ENCODE measurements around the gene CCDC85C.

The CCDC85C gene

DNA sequence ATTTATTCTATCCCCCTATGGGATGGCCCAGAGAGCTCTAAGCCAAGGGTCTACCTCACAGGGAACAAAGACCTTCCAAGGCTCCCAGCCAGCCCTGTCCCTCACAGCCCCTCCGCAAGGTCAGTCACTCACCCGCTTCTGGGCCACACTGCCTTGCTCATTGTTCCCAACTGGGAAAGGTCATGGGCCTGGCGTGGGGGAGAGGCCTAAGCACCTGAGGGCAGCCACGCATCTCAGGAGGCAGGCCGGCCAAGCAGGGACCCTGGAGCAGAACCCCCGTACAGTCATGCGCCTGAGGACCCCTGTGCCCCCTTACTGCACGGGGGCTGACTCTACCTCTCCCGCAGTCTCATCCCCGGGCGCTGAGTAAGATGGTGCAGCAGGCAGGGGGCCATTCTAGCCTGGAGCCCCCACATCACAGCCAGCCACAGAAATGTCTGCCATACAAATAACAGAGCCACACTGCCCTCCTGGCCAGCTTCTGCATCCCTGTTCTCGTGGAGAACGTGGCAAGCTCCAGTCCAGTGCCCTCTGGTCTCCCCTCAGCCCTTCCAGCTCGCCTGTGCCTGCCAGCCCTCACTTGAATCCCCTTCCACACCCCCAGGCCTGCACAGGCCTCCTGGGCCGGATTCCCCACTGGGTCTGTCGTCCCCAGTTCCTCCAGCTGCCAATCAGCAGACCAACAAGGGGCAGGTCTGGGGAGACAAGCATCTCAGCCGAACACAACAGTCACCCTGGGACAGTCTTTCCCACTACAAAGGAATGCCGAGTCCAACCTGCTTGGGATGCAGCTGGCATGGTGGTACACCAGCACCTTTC lies 16.3 kb downstream of the CCDC85C start:
- DNase-seq, result no peak

DNA sequence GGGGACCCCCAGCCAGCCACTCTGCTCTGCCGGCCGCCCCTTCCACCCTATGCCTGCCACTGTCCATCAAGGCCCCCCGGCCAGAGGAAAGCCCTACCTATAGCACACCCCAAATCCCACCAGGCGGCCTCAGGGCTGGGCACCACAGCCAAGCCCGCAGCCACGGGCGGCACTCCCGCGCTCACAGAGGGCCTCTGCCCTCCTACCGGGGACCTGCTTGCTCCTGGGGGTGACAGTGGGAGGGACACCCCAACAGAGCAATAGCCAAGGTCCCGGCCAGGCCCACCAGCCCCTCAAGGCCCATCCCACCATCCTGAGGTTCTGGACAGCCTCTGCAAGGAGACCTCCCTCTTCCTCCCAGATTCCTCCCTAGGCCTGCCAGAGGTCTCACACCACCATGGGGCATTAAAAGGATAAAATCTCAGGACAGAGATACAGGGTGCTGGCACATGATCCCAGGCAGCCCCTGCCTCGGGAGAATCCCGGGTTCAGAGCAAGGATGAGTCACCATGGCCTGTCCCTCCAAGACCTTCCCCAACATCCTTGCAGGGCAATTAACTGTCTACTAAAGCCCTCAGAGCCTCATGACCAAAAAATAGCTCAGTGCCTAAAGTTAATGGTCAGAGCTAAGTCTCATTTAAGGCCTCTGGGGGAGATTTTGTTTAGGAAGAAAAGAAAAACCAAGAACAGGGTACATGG lies 17.1 kb downstream of the CCDC85C start:
- DNase-seq, result no peak

DNA sequence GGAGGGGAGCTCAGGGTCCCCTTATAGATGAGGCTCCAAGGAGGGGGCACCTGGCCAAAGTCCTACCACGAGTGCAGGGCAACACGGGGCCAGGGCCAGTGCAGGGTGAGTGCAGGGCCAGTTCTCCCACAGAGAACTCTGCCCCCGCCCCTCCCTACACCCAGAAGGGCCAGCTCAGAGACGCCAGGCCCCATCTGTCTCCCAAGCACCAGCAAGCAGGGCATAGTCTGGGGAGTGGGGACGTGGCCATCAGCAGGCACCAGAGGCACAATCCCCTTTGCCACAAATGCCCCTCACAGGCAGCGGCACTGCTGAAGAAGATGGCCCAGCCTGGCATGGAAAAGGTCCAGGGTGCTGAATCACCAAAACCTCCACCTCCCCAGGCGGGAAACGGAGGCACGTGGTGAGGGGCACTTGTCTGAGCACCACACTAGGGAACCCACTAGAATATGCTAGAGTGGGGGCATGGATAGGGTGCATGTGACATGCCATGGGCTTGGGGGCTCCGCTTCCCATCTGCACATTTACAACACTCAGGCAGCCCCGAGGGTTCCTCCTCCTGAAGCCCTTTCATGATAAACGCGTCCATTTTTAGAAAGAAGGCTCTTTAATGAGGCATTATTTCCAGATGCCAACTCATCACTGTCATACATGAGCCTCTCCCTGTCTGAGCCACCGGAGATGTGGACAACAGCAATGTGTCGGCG lies 17.8 kb downstream of the CCDC85C start:
- no peak for DNase-seq

DNA sequence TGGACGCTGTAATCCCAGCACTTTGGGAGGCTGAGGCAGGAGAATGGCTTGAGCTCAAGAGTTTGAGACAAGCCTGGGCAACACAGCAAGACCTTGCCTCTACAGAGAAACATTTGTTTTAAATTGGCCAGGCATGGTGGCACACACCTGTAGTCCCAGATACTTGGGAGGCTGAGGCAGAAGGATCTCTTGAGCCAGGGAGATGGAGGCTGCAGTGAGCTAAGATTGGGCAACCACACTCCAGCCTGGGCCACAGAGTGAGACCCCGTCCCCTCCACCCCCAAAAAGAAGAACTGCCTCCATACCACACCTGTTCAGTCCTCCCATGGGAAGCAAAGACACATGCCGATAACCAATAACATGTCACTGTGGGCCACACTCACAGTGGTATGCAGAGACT lies 19.2 kb downstream of the CCDC85C start:
- no peak for DNase-seq

DNA sequence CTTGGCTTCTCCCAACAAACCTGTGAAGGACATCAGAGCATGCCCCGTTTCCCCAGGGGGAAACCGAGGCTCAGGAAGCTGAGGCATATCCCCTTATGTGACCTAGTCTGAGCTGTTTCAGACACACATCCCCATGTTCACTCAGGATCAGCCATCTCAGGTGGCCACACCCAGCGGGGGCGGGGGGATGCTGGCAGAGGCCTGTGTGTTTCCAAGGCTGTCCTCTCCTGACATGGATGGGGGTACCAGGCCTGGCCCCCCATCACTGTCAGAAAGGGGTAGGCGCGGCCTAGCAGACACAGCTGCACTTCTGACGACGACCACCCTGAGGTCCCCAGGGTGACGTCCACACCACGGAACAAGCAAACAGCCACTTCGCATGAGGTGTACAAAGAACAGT lies 22.1 kb downstream of the CCDC85C start:
- DNase-seq, result no peak

DNA sequence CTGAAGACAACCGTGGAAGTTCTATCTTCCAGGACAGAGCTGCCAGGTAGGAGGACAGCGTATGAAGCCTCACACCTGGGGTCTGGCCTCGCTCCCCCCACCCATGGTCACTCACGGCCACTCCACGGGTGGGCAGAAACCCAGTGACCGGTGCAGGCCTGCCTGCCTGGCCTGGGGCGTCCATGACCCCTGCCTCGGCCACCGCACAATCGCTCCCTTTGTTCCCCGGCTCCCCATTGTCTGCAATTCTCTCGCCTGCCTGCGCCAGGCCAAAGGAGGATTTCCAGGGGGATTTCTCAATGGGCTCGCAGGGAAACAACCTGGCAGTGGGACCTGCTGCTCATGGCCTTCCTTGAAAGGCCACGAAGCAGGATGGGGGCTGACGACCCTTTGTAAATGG lies 22.6 kb downstream of the CCDC85C start:
- DNase-seq, result no peak

DNA sequence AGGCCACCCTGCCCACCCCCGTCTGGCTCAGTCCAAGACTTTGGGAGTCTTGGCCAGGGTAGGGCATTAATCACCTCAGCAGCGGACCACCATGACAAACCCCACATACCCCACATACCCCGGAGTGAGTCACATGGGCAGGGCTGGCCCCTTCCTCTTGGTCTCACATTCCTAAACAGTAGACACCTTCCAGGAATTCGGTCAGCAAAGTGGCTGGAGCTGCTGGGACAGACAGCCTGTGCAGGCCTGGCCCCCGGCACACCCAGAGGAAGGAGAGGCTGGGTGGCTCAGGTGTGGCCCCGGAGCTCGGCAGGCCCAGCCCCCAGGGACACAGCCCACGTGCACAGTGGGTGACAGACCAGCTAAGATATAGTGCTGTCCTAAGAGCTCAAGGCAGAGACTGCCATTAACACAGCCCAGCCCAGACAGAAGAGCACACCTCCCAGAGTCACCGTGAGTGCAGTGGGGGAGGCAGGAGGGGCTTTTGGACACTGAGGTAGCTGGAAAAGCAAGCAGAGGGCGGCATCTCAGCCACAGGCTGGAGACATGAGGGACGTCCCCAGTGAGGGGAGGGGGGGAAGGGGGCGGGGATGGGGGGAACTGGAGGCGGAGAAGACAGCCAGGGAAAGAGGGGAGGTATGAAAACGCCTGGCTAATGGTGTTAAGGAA lies 24.0 kb downstream of the CCDC85C start:
- no peak for DNase-seq

DNA sequence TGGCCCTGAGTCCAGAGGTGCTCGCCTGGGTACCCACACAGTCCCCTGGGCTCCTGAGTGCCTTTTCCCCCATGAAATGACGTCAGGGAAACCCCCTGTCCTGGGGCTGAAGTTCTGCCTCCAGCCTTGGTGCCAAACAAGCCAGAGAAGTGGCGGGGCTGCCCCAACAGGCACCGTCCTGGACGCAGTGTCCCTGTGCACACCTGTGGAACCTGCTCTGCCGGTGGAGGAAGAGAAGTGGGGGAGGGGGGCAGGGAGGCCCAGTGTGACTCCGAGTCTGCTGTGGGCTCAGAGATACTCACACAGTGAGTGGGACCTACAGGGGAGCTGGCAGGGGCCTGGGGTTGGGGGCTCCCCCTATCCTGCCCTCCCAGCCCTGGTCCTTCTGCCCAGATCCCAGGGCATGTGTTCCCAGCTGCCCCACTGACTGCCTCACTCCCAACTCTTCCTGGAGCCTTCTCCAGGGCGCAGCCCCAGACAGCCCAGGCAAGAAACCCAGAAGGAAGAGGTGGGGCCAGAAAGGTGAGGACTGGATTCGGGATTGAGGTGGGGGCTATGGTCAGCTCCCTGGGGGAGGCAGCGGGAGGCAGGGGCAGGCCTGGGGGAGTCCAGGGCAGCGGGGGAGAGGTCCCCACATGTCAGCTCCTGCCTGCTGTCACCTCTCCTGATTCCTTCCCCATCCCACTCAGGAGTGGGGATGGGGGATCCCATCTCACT lies 24.7 kb downstream of the CCDC85C start:
- no peak for DNase-seq

DNA sequence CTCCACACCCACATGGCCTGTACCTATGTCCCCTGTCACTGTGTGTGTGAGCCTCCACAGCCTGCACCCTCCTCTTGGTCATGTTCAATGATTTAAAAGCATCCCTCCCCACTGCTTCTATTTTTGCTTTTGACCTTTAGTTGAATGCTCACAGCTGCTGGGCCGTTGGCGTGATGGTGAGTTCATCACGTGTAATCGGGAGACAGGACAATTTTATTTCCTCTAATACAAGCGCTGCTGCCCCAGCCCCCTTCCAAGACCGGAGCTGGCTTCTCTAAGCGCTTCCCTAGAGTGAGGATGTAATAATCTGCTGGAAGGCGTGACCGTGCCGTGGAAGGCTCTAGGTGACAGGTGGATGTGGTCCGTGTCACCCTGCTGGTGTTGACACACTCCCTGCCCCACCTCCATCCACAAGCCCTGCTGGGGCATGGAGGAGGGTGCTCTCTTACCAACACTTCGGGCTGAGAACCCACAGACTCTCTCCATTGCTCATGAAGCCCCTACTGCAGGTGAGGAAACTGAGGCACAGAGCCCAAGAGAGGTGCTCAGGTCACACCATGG lies 25.4 kb downstream of the CCDC85C start:
- no peak for DNase-seq

DNA sequence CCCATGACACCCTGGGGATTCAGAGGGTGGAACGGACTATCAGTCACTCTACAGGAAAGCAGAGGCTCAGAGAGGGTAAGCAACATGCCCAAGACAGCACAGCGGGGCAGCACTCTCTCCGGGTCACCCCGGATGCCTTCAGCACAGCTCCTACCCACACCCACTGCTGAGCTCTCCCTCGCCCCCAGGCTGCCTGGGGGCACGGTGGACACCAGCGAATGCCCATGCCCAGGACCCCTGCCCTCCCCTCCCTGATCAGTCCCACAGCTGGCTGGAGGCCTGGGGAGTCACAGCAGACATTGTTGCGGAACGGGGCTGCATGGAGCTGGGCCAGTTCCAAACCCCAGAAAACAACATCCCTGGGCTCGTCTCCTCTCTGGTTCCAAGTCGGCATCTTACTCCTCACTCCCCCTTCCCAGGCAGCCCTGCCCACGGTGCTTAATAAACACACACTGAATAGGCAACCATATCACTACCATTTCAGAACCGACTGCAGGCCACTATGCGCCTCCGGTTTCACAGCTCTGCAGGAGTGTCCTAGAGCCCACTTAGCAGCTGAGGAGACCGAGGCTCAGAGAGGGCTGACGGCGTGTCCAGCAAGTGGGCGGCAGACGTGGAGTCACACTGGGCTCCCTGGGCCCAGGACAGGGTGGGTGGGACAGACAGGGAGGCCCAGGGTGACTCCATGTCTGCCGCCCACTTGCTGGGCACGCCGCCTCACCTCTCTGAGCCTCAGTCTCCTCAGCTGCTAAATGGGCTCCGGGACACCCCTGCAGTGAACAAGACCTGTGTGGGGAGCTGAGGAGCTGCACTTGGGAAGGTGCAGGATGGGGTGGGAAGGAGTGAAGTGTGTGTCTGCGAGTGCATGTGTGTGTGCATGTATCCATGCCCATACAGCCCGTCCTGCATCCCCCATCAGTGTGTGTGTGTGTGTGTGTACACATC lies 27.0 kb downstream of the CCDC85C start:
- no peak for DNase-seq

DNA sequence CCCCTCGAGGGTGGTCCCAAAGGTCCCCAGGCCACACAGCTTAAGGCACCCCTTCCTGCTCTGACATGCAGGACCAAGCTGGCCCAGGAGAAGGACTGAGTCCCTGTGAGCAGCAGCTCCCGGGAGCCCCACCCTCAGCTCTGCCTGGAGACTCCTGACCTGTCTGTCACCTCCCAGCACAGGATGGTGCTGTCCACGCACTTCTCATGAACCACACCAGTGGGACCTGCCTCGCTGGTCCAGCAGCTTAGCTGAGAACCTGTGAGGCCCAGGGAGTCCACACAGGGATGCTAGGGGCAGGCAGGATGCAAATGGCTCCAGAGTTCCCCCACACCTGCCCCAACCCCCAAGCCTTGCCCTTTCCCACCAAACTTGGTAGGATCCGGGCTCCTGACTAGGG lies 27.7 kb downstream of the CCDC85C start:
- DNase-seq, result no peak

DNA sequence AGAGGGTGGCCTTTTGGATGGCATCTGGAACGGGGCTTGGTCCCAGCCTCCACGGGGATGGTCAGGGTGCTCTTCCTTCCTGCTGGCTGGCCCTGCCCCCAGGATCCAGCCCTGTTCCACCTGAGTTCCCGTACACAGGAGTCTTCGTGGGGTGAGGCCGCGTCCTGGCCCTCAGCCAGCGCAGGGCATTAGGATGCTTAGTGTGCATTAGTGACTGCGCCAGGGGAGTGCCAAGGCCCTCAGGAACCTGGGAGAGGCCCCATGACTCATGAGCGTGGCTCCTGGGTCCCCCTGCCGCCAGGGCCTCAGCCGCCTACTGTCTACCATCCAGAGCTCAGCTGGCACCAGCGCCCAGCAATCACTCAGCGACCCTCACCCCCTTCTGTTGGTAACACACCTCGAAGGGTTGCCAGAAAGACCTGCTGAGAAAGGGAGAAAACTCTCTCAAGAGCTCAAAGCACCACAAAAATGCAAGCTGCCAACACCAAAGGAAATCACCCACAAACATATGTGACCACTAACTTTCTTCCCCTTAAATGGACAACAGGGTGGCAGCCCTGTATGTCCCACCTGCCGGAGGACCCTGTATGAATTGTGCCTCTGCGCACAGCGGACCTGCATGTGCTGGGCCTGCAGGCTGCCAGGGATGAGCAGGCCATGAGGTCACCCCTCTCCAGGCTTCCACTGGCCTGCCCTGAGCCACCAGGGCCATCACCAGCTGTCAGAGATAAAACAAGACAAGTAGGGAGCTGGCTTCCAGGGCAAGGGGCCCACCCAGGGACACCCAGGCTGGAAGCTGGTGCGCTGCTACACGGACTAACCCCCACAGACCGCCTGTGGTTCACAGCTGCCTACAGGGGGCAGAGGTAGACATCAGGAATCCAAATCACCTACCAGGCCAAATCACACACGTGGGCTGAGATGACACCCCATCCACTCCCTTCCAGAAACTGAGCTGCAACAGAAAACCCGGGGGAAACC lies 28.7 kb downstream of the CCDC85C start:
- DNase-seq, result no peak

DNA sequence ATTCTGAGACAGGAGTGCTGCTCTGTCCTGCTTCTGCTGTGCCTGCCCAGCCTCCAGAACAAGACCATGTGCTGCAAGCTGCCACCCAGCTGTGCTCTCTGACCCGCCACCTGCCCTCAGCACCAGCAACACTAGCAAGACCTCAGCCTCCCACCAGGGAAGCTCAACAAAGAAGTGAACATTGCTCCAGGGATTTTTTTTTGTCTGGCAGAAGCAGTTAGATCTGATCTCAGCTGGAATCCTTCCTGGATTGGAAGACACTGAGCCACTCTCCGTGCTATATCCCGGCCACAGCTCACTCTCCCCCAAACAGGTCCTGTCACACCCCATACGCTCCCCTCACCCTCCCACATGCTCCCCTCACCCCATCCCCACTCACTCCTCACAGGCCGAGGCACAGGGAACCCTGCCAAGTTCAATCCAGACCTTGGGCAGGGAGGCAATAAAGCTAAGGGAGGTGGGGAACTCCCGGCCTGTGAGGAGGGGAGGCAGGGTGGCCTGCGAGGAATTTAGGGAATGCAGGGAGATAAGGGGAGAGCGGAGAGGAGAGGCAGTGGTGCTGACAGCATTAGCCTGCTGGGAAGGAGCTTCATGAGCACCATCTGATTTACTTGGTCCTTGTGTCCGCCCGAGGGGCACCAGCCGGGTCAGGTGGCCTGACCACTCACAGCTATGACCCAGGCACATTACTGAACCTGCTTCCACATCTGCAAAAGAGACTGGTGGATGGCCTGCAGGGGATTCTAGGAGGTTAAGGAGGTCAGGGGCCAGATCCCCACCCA lies 29.7 kb downstream of the CCDC85C start:
- DNase-seq, result no peak

DNA sequence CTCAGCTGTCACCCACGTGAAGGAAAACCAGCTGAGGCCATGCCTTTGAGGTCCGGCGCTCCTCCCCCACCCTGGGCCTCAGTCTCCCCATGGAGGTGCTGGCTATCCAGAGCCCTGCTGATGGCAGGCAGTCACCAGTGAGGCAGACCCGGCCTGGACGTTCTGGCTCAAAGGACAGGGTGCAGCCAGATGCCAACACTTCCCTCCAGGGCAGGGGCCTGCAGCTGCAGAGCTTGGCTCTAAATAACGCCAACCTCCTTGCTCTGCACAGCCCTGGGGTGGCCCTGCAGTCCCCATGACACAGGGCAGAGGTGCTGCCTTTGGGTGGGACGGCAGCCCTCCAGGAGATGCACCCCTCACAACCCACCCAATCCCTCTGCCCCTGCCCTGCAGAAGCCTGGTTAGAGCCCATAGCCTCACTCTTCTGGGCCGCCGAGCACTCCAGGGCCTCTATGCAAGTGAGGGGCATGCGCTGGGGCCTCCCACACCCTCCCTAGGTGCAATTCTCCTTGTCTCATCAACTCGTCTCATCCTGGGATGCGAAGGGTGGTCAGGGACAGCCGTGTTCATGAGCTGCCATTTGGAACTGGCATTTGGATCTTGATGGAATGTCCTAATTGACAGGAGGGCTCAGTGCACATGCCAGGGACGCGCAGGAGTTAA lies 30.4 kb downstream of the CCDC85C start:
- DNase-seq, result no peak

DNA sequence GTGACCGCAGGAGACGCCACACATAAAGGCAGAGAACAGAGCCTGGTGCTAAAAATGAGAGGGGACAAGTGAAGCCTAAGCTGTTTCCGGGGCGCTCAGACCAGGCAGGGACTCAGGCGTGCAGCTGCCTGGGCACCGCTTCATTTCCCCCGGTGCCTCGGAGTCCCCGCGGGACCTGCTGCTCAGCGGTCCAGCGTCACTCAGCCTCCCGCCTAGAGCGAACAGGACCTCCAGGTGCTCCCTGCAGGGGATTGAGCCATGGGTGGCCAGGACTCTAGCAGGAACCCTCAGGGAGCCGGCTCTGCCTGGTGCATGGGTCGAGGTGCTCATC lies 31.0 kb downstream of the CCDC85C start:
- no peak for DNase-seq

DNA sequence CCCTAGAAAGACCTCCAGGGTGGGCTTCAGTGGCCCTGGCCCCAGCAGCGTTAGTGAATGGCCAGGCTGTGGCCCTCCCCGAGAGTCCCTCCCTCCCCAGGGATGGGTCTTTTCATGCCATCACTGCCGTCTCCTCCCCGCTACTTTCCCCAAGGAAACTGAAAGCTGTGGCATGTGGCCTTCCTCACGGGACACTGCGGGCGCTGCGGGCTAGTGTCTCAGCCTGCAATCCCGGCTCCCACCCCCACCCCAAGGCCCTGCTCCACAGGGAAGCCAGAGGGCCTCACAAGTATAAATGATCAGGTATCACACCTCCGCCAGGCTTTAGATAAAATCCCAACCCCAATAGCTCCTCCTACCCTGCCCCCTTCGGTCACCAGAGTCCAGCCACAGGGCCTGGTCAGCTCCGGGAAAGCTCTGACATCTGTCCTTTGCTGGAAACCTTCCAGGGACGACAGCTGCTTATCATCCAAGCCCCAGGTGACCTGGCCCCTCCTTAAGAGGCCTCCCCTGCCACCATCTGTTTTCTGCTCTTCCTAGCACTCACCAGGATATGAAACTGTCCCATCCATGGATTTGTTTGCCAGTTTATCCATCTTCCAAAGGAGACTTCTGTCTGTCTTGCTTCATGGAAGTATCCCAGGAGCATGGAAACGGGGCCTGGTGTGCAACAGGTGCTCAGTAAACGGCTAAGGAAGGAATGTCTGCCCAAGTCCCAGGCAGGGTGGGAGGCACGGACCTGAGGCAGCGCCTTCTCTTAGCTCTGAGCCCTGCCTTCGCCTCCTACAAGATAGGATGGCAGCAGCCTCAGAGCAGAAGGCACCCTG lies 31.6 kb downstream of the CCDC85C start:
- DNase-seq, result no peak

DNA sequence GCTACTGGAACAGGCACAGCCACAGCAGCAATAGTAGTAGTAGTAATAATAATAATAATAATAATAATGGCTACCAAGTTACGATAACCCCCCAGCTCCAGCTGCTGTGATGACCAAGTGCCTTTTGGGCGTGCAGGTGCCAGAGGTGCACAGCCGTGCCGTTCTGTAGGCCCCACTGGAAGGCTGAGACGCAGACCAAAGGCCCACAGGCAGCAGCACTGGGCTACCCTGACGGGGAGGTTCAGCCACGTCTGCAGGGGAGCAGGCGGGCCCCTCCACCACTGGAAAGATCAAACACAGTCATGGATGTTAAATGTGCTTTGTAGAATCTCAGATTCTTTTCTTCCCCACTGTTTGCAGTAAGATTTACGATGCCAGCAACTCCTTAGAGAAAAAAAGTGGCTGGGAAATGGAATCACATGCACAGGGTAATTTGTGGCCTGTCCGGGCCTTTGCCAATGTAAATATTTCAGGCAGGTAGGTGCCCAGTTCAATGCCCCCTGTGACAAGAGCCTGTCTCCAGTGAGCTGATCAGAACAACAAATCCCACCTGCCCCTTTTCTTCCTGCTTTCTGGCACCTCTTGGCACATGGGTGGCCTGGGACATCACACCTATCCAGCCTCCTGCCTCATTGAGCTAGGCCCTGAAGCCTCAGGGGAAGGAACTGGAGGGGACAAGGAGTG lies 32.6 kb downstream of the CCDC85C start:
- DNase-seq, result peak; percentile 82
